HL-60 (cell line): ENCODE measurements around the gene HOXD11.

Experiments used
- DNase-seq, 2 experiments: peaks; one replicate each; pipeline ENCODE4 v3.0.0-alpha.2; 2010 to 2020; ENCODE audit warnings: low read depth in 1 of 2, low spot score in 1 of 2
- H3K27ac ChIP-seq: fragments of 250-450 bp; sonication (Bioruptor Pico); replicated peaks from 2 replicates; pipeline ENCODE4 v1.5.1; 2020; ENCODE audit warnings: mild to moderate bottlenecking, moderate library complexity
- H3K27me3 ChIP-seq: fragments of 250-450 bp; sonication (Bioruptor Pico); 2 replicates; pipeline ENCODE4 v1.5.1; 2021; ENCODE audit warnings: mild to moderate bottlenecking, moderate library complexity; ENCODE audit not compliant: insufficient read depth, poor library complexity, severe bottlenecking
- H3K4me3 ChIP-seq: replicated peaks from 2 replicates; pipeline ENCODE4 v1.5.1; 2011; ENCODE audit warnings: mild to moderate bottlenecking, control low read depth, low read length; ENCODE audit not compliant: insufficient read depth
- CTCF ChIP-seq: IDR thresholded peaks from one replicate; pipeline ENCODE4 v1.5.1; 2011; ENCODE audit warnings: low read length, control low read depth, inconsistent platforms; ENCODE audit not compliant: insufficient read depth
- GABPA ChIP-seq: IDR thresholded peaks from 2 replicates; pipeline ENCODE4 v1.6.1; 2012; ENCODE audit warnings: low read depth
- POLR2AphosphoS5 ChIP-seq: IDR thresholded peaks from 2 replicates; pipeline ENCODE4 v1.6.1; 2012; ENCODE audit warnings: low read depth
- REST ChIP-seq: IDR thresholded peaks from 2 replicates; pipeline ENCODE4 v1.6.1; 2012; ENCODE audit warnings: low read depth; ENCODE audit not compliant: insufficient replicate concordance
- SPI1 ChIP-seq: IDR thresholded peaks from 2 replicates; pipeline ENCODE4 v1.6.1; 2012; ENCODE audit warnings: low read depth, mild to moderate bottlenecking, borderline replicate concordance

HOXD11 gene

GRCh38 chr2:176150584-176151441, 43.7 kb downstream of the HOXD11 start:
- TF ChIP-seq POLR2AphosphoS5 (no peak), SPI1 (no peak), CTCF (no peak), REST (no peak), GABPA (no peak)
- no peak overlapping the region for H3K4me3 ChIP-seq
- H3K27me3 ChIP-seq, result peaks cover 75% of the 10 kb centered on the region
- DNase-seq, result no peak
- H3K27ac ChIP-seq, result no peak overlapping the region

GRCh38 chr2:176151442-176152287, 44.6 kb downstream of the HOXD11 start, which contains the start of gene HOXD4:
Gene HOXD4 (plus strand): TSS chr2:176151550. CDS start chr2:176151634, 84 bp downstream.
- DNase-seq, result no peak
- peaks cover 75% of the 10 kb centered on the region for H3K27me3 ChIP-seq
- TF ChIP-seq REST (no peak), POLR2AphosphoS5 (no peak), GABPA (no peak), SPI1 (no peak), CTCF (no peak)
- H3K4me3 ChIP-seq, result no peak within 1 kb of the TSS
- H3K27ac ChIP-seq, result no peak within 1 kb of the TSS

GRCh38 chr2:176152350-176153181, 45.5 kb downstream of the HOXD11 start:
- TF ChIP-seq GABPA (no peak), POLR2AphosphoS5 (no peak), SPI1 (no peak), CTCF (no peak), REST (no peak)
- Histone ChIP-seq H3K27ac (no peak overlapping the region), H3K4me3 (no peak overlapping the region), H3K27me3 (peaks cover 72% of the 10 kb centered on the region)
- DNase-seq, result no peak
